ENCODE data around the gene PSD2. TPM values are rescaled to one million over a fixed set of nuclear protein-coding genes. Genes with fewer than 3 reads are reported as not detected.

PSD2 gene
- total and polyA plus RNA-seq, 2 experiments from 2014 or later = 0.08 to 0.10 TPM

DNA sequence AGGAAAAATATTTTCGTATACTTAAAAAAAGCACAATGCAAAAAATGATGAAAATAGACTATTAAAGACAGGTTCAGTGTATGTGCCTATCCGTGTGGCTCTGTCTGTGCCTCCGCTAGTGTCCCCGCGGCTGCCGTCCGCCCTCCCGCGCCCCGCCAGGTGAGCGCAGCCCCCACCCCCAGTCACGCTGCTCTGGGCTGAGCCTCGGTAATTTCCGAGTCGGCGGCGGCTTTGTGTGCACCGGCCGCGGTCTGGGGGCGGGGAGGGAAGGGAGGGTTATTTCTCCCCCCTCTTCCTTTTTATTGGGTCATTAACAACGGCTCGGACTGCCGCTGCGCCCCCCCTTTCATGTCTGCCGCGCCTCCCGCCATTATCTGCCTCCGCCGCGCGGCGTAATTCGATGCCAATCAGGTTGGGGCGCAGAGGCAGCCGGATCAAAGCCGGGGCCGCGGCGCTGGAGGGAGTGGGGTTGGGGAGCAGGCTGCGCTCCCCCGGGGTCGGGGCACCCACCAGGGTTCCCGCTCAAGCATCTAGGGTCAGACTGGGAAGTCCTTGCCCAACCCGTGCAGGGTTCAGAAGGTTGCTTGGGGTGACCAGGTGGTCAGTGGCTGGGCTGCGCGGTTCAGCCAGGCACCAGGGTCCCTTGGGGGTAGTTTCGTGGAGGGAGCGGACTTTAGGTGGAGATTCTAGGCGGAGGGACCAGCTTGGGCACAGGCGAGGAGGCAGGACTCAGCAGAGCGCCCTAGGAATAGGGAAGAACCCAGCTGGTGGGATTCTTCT lies 39.5 kb upstream of the PSD2 start:
- Histone ChIP-seq H3K36me3 (ENCODE audit: insufficient read depth) (no peaks in the 10 kb centered on the region; the same call in 1 of the 2 replicates), H2AFZ (peak overlapping the region; percentile 95), H3K4me1 (ENCODE audit: insufficient read depth) (peaks cover 12% of the 10 kb centered on the region; the same call in 1 of the 2 replicates), H3K79me2 (replicated peaks; ENCODE audit: insufficient read depth) (no peaks in the 10 kb centered on the region), H3K9me2 (ENCODE audit: insufficient read depth) (no peaks in the 10 kb centered on the region), H4K20me1 (replicated peaks; ENCODE audit: insufficient read depth) (no peaks in the 10 kb centered on the region; the same call in 1 of the 2 replicates), H3K4me2 (peak overlapping the region; percentile 91), H3F3A (replicated peaks; ENCODE audit: low read depth) (peaks cover 13% of the 10 kb centered on the region), H3K4me3 (peak overlapping the region; percentile 69), H3K27ac (ENCODE audit: low read depth) (no peak overlapping the region), H3K27me3 (ENCODE audit: insufficient read depth) (peaks cover 83% of the 10 kb centered on the region)
- no peaks in the 10 kb centered on the region; the same call in 2 of the 3 replicates for H3K9me3 Mint-ChIP-seq
- peaks cover 36% of the 10 kb centered on the region for H3K4me1 Mint-ChIP-seq
- H3K36me3 Mint-ChIP-seq (ENCODE audit: low read depth) = no peaks in the 10 kb centered on the region
- peaks cover 86% of the 10 kb centered on the region for H3K27me3 Mint-ChIP-seq (ENCODE audit: insufficient read depth, low read depth, poor library complexity)
- H3K27ac Mint-ChIP-seq = no peak overlapping the region
- DNase-seq (ENCODE audit: low spot score) (peak; percentile 83), ATAC-seq (peak; percentile 66)
- TF ChIP-seq, protein P1, sequence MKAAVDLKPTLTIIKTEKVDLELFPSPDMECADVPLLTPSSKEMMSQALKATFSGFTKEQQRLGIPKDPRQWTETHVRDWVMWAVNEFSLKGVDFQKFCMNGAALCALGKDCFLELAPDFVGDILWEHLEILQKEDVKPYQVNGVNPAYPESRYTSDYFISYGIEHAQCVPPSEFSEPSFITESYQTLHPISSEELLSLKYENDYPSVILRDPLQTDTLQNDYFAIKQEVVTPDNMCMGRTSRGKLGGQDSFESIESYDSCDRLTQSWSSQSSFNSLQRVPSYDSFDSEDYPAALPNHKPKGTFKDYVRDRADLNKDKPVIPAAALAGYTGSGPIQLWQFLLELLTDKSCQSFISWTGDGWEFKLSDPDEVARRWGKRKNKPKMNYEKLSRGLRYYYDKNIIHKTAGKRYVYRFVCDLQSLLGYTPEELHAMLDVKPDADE (IDR thresholded peaks at IDR 0.05) = no peak
- peak; percentile 38 for TF ChIP-seq EZH2 (IDR thresholded peaks at IDR 0.05; ENCODE audit: low read depth, unreplicated experiment)
- peak overlapping the region; percentile 66 for H3K4me3 Mint-ChIP-seq

DNA sequence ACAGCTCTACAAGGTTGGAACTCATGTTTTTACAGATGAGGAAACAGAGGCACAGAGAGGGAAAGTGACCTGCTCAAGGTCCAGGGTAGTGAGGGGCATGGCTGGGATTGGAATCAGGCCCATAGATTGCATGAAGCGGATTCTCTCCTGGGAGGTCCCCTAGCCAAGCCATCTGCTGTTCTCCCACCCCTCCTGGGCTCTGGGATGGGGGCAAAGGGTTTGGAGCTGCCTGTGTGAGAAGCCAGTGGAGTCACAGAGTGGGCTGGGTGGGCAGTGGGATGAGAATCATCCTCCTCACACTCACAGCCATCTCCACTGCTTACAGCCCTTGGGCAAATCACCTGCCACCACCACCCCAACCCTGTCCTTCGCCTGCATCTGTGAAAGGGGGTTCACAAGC lies 38.6 kb upstream of the PSD2 start:
- ATAC-seq (no peak), DNase-seq (ENCODE audit: low spot score) (no peak)
- Mint-ChIP-seq H3K27me3 (ENCODE audit: insufficient read depth, low read depth, poor library complexity) (peaks cover 84% of the 10 kb centered on the region), H3K4me3 (no peak overlapping the region), H3K36me3 (ENCODE audit: low read depth) (no peaks in the 10 kb centered on the region), H3K9me3 (no peaks in the 10 kb centered on the region; the same call in 2 of the 3 replicates), H3K27ac (no peak overlapping the region), H3K4me1 (peaks cover 38% of the 10 kb centered on the region)
- H3K36me3 ChIP-seq (ENCODE audit: insufficient read depth) = no peaks in the 10 kb centered on the region; the same call in 1 of the 2 replicates
- peak overlapping the region; percentile 91; the same call in 1 of the 2 replicates for H3K4me2 ChIP-seq
- peaks cover 13% of the 10 kb centered on the region for H3F3A ChIP-seq (replicated peaks; ENCODE audit: low read depth)
- no peak overlapping the region for H2AFZ ChIP-seq
- peaks cover 12% of the 10 kb centered on the region; the same call in 1 of the 2 replicates for H3K4me1 ChIP-seq (ENCODE audit: insufficient read depth)
- no peaks in the 10 kb centered on the region for H3K79me2 ChIP-seq (replicated peaks; ENCODE audit: insufficient read depth)
- no peak overlapping the region for H3K27ac ChIP-seq (ENCODE audit: low read depth)
- H3K9me2 ChIP-seq (ENCODE audit: insufficient read depth) = no peaks in the 10 kb centered on the region
- no peak overlapping the region for H3K4me3 ChIP-seq
- H3K27me3 ChIP-seq (ENCODE audit: insufficient read depth) = peaks cover 82% of the 10 kb centered on the region
- H4K20me1 ChIP-seq (replicated peaks; ENCODE audit: insufficient read depth) = no peaks in the 10 kb centered on the region; the same call in 1 of the 2 replicates
- no peak for TF ChIP-seq NANOG (IDR thresholded peaks at IDR 0.05; ENCODE audit: borderline replicate concordance)
- no peak for TF ChIP-seq JUNB (IDR thresholded peaks at IDR 0.05; ENCODE audit: unreplicated experiment)
- TF ChIP-seq EZH2phosphoT487 (IDR thresholded peaks at IDR 0.05; ENCODE audit: unreplicated experiment) = no peak
- TF ChIP-seq POLR2AphosphoS5 (IDR thresholded peaks at IDR 0.05; ENCODE audit: low read depth) = no peak
- TF ChIP-seq, protein P2, sequence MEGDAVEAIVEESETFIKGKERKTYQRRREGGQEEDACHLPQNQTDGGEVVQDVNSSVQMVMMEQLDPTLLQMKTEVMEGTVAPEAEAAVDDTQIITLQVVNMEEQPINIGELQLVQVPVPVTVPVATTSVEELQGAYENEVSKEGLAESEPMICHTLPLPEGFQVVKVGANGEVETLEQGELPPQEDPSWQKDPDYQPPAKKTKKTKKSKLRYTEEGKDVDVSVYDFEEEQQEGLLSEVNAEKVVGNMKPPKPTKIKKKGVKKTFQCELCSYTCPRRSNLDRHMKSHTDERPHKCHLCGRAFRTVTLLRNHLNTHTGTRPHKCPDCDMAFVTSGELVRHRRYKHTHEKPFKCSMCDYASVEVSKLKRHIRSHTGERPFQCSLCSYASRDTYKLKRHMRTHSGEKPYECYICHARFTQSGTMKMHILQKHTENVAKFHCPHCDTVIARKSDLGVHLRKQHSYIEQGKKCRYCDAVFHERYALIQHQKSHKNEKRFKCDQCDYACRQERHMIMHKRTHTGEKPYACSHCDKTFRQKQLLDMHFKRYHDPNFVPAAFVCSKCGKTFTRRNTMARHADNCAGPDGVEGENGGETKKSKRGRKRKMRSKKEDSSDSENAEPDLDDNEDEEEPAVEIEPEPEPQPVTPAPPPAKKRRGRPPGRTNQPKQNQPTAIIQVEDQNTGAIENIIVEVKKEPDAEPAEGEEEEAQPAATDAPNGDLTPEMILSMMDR (conservative IDR thresholded peaks at IDR 0.05; ENCODE audit: low read depth in 2 of 2) = no peak
- TF ChIP-seq STAT1 (IDR thresholded peaks at IDR 0.05; ENCODE audit: unreplicated experiment) = no peak
- TF ChIP-seq EZH2 (IDR thresholded peaks at IDR 0.05; ENCODE audit: low read depth, unreplicated experiment) = no peak
- TF ChIP-seq, protein P3, sequence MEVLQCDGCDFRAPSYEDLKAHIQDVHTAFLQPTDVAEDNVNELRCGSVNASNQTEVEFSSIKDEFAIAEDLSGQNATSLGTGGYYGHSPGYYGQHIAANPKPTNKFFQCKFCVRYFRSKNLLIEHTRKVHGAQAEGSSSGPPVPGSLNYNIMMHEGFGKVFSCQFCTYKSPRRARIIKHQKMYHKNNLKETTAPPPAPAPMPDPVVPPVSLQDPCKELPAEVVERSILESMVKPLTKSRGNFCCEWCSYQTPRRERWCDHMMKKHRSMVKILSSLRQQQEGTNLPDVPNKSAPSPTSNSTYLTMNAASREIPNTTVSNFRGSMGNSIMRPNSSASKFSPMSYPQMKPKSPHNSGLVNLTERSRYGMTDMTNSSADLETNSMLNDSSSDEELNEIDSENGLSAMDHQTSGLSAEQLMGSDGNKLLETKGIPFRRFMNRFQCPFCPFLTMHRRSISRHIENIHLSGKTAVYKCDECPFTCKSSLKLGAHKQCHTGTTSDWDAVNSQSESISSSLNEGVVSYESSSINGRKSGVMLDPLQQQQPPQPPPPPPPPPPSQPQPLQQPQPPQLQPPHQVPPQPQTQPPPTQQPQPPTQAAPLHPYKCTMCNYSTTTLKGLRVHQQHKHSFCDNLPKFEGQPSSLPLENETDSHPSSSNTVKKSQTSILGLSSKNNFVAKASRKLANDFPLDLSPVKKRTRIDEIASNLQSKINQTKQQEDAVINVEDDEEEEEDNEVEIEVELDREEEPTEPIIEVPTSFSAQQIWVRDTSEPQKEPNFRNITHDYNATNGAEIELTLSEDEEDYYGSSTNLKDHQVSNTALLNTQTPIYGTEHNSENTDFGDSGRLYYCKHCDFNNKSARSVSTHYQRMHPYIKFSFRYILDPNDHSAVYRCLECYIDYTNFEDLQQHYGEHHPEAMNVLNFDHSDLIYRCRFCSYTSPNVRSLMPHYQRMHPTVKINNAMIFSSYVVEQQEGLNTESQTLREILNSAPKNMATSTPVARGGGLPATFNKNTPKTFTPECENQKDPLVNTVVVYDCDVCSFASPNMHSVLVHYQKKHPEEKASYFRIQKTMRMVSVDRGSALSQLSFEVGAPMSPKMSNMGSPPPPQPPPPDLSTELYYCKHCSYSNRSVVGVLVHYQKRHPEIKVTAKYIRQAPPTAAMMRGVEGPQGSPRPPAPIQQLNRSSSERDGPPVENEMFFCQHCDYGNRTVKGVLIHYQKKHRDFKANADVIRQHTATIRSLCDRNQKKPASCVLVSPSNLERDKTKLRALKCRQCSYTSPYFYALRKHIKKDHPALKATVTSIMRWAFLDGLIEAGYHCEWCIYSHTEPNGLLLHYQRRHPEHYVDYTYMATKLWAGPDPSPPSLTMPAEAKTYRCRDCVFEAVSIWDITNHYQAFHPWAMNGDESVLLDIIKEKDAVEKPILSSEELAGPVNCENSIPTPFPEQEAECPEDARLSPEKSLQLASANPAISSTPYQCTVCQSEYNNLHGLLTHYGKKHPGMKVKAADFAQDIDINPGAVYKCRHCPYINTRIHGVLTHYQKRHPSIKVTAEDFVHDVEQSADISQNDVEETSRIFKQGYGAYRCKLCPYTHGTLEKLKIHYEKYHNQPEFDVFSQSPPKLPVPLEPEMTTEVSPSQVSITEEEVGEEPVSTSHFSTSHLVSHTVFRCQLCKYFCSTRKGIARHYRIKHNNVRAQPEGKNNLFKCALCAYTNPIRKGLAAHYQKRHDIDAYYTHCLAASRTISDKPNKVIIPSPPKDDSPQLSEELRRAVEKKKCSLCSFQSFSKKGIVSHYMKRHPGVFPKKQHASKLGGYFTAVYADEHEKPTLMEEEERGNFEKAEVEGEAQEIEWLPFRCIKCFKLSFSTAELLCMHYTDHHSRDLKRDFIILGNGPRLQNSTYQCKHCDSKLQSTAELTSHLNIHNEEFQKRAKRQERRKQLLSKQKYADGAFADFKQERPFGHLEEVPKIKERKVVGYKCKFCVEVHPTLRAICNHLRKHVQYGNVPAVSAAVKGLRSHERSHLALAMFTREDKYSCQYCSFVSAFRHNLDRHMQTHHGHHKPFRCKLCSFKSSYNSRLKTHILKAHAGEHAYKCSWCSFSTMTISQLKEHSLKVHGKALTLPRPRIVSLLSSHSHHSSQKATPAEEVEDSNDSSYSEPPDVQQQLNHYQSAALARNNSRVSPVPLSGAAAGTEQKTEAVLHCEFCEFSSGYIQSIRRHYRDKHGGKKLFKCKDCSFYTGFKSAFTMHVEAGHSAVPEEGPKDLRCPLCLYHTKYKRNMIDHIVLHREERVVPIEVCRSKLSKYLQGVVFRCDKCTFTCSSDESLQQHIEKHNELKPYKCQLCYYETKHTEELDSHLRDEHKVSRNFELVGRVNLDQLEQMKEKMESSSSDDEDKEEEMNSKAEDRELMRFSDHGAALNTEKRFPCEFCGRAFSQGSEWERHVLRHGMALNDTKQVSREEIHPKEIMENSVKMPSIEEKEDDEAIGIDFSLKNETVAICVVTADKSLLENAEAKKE (CRISPR knock-in tag; IDR thresholded peaks at IDR 0.05) = no peak
- TF ChIP-seq ZNF114 (CRISPR knock-in tag; IDR thresholded peaks at IDR 0.05) = no peak
- TF ChIP-seq CREB1 (CRISPR knock-in tag; IDR thresholded peaks at IDR 0.05; ENCODE audit: low read depth) = no peak
